ENCODE data around the gene FAM3A.
"Not testable (repeated sequence)": the region's sequence is repeated elsewhere in the genome, so short reads cannot be mapped to it uniquely, and the experiment has no call there.

- TF ChIP-seq, protein P1, sequence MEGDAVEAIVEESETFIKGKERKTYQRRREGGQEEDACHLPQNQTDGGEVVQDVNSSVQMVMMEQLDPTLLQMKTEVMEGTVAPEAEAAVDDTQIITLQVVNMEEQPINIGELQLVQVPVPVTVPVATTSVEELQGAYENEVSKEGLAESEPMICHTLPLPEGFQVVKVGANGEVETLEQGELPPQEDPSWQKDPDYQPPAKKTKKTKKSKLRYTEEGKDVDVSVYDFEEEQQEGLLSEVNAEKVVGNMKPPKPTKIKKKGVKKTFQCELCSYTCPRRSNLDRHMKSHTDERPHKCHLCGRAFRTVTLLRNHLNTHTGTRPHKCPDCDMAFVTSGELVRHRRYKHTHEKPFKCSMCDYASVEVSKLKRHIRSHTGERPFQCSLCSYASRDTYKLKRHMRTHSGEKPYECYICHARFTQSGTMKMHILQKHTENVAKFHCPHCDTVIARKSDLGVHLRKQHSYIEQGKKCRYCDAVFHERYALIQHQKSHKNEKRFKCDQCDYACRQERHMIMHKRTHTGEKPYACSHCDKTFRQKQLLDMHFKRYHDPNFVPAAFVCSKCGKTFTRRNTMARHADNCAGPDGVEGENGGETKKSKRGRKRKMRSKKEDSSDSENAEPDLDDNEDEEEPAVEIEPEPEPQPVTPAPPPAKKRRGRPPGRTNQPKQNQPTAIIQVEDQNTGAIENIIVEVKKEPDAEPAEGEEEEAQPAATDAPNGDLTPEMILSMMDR (IDR thresholded peaks at IDR 0.05), result not testable (repeated sequence)
- not testable (repeated sequence) for TF ChIP-seq POLR2A (IDR thresholded peaks at IDR 0.05)
These were observed 46.3 kb upstream of the FAM3A start for GRCh38 chrX:154562295-154562694.

Measured in esophagus squamous epithelium (tissue), 4 donors.